Sigmoid colon (tissue), 3 donors: Measurements from ENCODE around the gene UQCRH.

ENCODE experiments used
- POLR2A ChIP-seq, 2 donors: fragments of 450-650 bp; IDR thresholded peaks; one replicate each; pipeline ENCODE4 v1.6.1; 2016; ENCODE audit warnings: antibody characterized with exemption in 2 of 2, mild to moderate bottlenecking in 2 of 2, moderate library complexity in 2 of 2
- TF ChIP-seq, protein P1 (sequence below), 4 experiments: fragments of 450-650 bp in 3 of 4; fragments of 200-600 bp in 1 of 4; IDR thresholded peaks; one replicate each; pipeline ENCODE4 v1.5.1; 2016 to 2019; ENCODE audit warnings: antibody characterized with exemption in 4 of 4, mild to moderate bottlenecking in 3 of 4, moderate library complexity in 2 of 4

DNA sequence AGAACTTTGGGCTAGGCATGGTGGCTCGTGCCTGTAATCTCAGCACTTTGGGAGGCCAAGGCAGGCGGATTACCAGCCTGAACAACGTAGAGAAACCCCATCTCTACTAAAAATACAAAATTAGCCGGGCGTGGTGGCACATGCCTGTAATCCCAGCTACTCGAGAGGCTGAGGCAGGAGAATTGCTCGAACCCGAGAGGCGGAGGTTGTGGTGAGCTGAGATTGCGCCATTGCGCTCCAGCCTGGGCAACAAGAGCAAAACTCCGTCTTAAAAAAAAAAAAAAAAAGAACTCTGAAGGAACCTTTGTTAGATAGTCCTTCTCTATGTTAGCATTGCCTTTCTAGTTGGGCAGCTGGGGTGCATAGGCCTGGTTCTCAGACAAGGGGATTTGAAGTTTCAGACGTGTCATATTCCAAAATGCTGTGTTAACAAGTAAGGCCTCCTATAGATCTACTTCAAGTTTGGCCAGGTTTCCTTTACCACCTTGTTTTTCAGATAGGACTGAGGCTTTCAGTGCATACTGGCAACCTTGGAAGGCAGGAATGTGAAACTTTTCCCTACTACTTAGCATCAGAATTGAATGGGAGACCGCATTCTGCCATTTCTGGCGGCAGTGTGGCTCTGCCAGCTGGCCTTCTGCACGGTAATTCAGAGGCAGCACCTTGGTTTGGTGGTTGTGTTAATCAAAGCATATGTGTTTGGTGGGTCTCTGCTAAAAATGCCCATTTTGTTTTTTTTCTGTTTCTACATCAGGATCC lies 6.1 kb downstream of the UQCRH start:
- TF ChIP-seq, protein P1, sequence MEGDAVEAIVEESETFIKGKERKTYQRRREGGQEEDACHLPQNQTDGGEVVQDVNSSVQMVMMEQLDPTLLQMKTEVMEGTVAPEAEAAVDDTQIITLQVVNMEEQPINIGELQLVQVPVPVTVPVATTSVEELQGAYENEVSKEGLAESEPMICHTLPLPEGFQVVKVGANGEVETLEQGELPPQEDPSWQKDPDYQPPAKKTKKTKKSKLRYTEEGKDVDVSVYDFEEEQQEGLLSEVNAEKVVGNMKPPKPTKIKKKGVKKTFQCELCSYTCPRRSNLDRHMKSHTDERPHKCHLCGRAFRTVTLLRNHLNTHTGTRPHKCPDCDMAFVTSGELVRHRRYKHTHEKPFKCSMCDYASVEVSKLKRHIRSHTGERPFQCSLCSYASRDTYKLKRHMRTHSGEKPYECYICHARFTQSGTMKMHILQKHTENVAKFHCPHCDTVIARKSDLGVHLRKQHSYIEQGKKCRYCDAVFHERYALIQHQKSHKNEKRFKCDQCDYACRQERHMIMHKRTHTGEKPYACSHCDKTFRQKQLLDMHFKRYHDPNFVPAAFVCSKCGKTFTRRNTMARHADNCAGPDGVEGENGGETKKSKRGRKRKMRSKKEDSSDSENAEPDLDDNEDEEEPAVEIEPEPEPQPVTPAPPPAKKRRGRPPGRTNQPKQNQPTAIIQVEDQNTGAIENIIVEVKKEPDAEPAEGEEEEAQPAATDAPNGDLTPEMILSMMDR (IDR thresholded peaks at IDR 0.05) = no peak
- no peak for TF ChIP-seq POLR2A (IDR thresholded peaks at IDR 0.05)
